Keratinocyte (primary cell): ENCODE results near the gene NEURL3. TPM values are rescaled to one million over a fixed set of nuclear protein-coding genes. Genes with fewer than 3 reads are reported as not detected.
"Not testable (repeated sequence)": the region's sequence is repeated elsewhere in the genome, so short reads cannot be mapped to it uniquely, and the experiment has no call there.

Experiments used
- DNase-seq: peaks from one replicate; pipeline ENCODE4 v3.0.0-alpha.2; 2011; ENCODE audit warnings: low read depth, missing footprints, low spot score
- FAIRE-seq: peaks from 2 replicates; lab custom pipeline; 2011; peaks lifted over from hg19 to GRCh38; lab: Jason Lieb, UNC
- H2AFZ ChIP-seq: 2 replicates; pipeline ENCODE4 v1.6.0; 2012; ENCODE audit warnings: low read length, control low read depth, inconsistent platforms; ENCODE audit not compliant: control insufficient read depth
- H3K27ac ChIP-seq: 2 replicates; pipeline ENCODE4 v1.5.1; 2011; ENCODE audit warnings: low read length; ENCODE audit not compliant: control insufficient read depth, insufficient read depth
- H3K27me3 ChIP-seq: 3 replicates; pipeline ENCODE4 v1.6.0; 2011; ENCODE audit warnings: low read length; ENCODE audit not compliant: control insufficient read depth, insufficient read depth; ENCODE audit errors: extremely low read depth
- H3K36me3 ChIP-seq, 2 experiments: 2 replicates in 1 of 2; 3 replicates in 1 of 2; pipeline ENCODE4 v1.5.1; 2011; ENCODE audit warnings: low read length in 2 of 2, mild to moderate bottlenecking in 1 of 2; ENCODE audit not compliant: control insufficient read depth in 2 of 2, insufficient read depth in 2 of 2; ENCODE audit errors: extremely low read depth in 1 of 2
- H3K4me1 ChIP-seq: 3 replicates; pipeline ENCODE4 v1.5.1; 2011; ENCODE audit warnings: low read length; ENCODE audit not compliant: control insufficient read depth, insufficient read depth; ENCODE audit errors: extremely low read depth
- H3K4me2 ChIP-seq: 3 replicates; pipeline ENCODE4 v1.6.0; 2011; ENCODE audit warnings: low read depth, low read length; ENCODE audit not compliant: control insufficient read depth, insufficient read depth; ENCODE audit errors: extremely low read depth
- H3K4me3 ChIP-seq, 3 experiments: fragments of 200-600 bp in 1 of 3; sonication (generic) in 1 of 3; 2 replicates in 2 of 3; 3 replicates in 1 of 3; pipeline ENCODE4 v1.5.1; 2011 to 2016; ENCODE audit warnings: low read length in 3 of 3, mild to moderate bottlenecking in 3 of 3, control low read depth in 2 of 3, inconsistent platforms in 1 of 3, low read depth in 1 of 3, mixed read lengths in 1 of 3, mixed run types in 1 of 3, moderate library complexity in 1 of 3; ENCODE audit not compliant: control insufficient read depth in 2 of 3, insufficient read depth in 2 of 3; ENCODE audit errors: extremely low read depth in 1 of 3
- H3K79me2 ChIP-seq: 2 replicates; pipeline ENCODE4 v1.6.0; 2012; ENCODE audit warnings: low read length; ENCODE audit not compliant: control insufficient read depth, insufficient read depth
- H3K9ac ChIP-seq: 3 replicates; pipeline ENCODE4 v1.6.0; 2011; ENCODE audit warnings: low read length; ENCODE audit not compliant: control insufficient read depth, insufficient read depth; ENCODE audit errors: extremely low read depth
- H3K9me1 ChIP-seq: 3 replicates; pipeline ENCODE4 v1.6.0; 2011; ENCODE audit warnings: low read length; ENCODE audit not compliant: control insufficient read depth, insufficient read depth; ENCODE audit errors: extremely low read depth
- H3K9me3 ChIP-seq: 2 replicates; pipeline ENCODE4 v1.5.1; 2012; ENCODE audit warnings: low read depth, low read length; ENCODE audit not compliant: control insufficient read depth
- H4K20me1 ChIP-seq: 3 replicates; pipeline ENCODE4 v1.6.0; 2011; ENCODE audit warnings: low read length; ENCODE audit not compliant: control insufficient read depth, insufficient read depth; ENCODE audit errors: extremely low read depth
- EZH2 ChIP-seq: IDR thresholded peaks from one replicate; pipeline ENCODE4 v1.6.1; 2012; ENCODE audit warnings: inconsistent platforms, mild to moderate bottlenecking, low read length, moderate library complexity
- dilution Hi-C: fragments of 300-500 bp; cut with MboI; formaldehyde crosslinking; loops from one replicate; pipeline ENCODE4 v1.7.0; 2020; ENCODE audit warnings: low sequenced_read_pairs; ENCODE audit not compliant: extremely low pct_ligation_motif_present
- polyA plus RNA-seq, 5 experiments: library from polyadenylated mRNA; depleted of rRNA in 3 of 5; stranded (reverse) in 3 of 5; stranded (forward) in 1 of 5; unstranded in 1 of 5; fragments of >200 nt; gene quantifications; 1 replicate in 1 of 5; 2 replicates in 3 of 5; 3 replicates in 1 of 5; pipeline versions ENCODE4 v1.2.1 to v1.2.3, GENCODE V29; 2011 to 2012; ENCODE audit warnings: missing spikeins in 2 of 5, low read depth in 1 of 5, low replicate concordance in 1 of 5
- TF ChIP-seq, protein P1 (sequence below), 3 experiments: IDR thresholded peaks in 1 of 3; conservative IDR thresholded peaks in 1 of 3; optimal IDR thresholded peaks in 1 of 3; 2 replicates in 2 of 3; 3 replicates in 1 of 3; pipeline versions ENCODE3 to v1.5.1; 2011; ENCODE audit warnings: low read length in 3 of 3, mild to moderate bottlenecking in 3 of 3, moderate library complexity in 2 of 3, control low read depth in 1 of 3, inconsistent platforms in 1 of 3; ENCODE audit not compliant: insufficient read depth in 2 of 3; ENCODE audit errors: extremely low read depth in 1 of 3

The NEURL3 gene
- polyA plus RNA-seq, 1 donor (not counting 4 experiments of a cell fraction or from before 2014, with no cell fraction given) = not detected

DNA sequence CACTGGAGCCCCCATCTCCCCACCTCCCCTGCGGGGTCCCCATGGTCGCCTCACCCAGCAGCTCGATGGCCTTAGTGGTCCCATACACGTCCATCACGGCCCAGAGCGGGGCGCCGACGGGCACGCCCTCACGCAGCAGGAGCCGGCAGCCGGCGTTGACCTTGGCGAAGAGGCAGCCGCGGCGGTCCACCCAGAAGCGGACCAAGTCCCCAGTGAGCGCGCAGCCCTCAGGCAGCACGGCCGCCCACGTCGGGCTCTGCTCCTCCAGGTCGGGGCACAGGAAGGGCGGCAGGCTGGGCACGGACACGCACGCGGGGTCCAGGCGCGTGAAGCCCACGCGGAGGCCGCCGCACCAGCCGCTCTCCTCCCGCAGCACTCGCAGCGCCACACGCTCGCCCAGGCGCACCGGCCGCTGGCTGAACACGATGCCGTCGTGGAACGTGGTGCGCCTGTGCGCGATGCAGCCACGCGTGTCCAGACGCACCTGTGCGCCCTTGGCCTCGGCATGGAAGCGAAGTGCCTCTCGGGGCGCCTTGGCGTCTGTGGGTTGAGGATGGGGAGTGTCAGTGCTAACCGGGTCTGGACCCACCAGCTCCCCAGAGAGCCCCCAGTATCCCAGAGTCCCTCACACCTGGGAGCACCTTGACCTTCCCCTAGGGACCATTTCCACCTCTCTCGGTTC lies 4.6 kb downstream of the NEURL3 start:
- TF ChIP-seq, protein P1, sequence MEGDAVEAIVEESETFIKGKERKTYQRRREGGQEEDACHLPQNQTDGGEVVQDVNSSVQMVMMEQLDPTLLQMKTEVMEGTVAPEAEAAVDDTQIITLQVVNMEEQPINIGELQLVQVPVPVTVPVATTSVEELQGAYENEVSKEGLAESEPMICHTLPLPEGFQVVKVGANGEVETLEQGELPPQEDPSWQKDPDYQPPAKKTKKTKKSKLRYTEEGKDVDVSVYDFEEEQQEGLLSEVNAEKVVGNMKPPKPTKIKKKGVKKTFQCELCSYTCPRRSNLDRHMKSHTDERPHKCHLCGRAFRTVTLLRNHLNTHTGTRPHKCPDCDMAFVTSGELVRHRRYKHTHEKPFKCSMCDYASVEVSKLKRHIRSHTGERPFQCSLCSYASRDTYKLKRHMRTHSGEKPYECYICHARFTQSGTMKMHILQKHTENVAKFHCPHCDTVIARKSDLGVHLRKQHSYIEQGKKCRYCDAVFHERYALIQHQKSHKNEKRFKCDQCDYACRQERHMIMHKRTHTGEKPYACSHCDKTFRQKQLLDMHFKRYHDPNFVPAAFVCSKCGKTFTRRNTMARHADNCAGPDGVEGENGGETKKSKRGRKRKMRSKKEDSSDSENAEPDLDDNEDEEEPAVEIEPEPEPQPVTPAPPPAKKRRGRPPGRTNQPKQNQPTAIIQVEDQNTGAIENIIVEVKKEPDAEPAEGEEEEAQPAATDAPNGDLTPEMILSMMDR (optimal IDR thresholded peaks at IDR 0.05 in 1 of 3, IDR thresholded peaks at IDR 0.05 in 1 of 3, conservative IDR thresholded peaks at IDR 0.05 in 1 of 3; ENCODE audit: extremely low read depth in 1 of 3, insufficient read depth in 2 of 3, low read length in 3 of 3) = no peak
- no peak for TF ChIP-seq EZH2
- dilution Hi-C loops = no loop called here
- no peak for DNase-seq
- FAIRE-seq = no peak
- Histone ChIP-seq H3K9me3 (no peaks in the 10 kb centered on the region), H4K20me1 (no peaks in the 10 kb centered on the region), H2AFZ (no peak overlapping the region), H3K27ac (no peak overlapping the region), H3K9ac (no peak overlapping the region), H3K9me1 (no peaks in the 10 kb centered on the region), H3K36me3 (no peaks in the 10 kb centered on the region), H3K27me3 (peaks cover 24% of the 10 kb centered on the region), H3K4me3 (no peak overlapping the region), H3K79me2 (no peaks in the 10 kb centered on the region), H3K4me1 (peaks cover 11% of the 10 kb centered on the region), H3K4me2 (no peak overlapping the region)

DNA sequence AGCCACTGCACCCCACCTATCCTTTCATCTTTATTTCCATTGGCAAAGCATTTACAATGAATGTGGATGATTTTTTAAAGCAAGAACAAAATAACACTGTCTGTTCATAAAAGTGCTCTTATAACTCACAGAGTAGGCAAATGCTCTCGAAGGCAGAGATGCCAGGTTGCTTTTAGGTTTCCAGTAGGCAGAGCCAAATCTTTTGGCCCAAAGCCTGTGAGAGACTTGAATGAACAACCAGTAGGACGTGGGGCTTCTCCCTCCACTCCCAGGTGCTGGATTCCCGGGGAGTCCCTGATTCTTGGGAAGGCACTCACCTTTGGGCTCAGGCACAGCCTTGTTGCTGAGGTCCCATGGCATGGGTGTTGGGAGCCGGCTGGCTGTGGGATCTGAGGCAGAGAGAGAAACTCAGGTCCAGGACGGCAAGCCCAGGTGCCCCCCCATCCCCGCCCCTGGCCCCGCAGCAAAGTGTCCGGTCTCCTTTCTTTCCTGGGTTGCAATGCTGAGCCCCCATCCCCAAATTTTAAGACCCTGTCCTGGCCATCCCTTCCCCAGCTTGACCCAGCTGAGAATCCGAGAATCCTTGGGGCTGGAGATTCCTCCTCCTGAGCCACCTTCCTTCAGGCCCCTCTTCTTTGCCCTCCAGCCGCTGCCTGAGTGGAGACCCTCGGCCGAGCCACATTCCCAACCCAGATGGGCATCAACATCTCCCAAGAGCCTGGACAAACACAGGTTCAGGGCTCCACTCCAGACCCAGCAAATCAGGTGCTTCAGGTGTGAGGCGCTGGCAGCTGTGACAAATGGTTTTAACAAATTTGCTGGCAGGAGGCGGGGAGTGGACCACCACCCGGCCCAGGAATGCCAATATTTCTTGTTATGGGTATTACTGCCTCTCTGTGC lies 5.8 kb downstream of the NEURL3 start:
- Histone ChIP-seq H3K4me1 (peaks cover 4% of the 10 kb centered on the region), H3K4me3 (no peak overlapping the region), H3K79me2 (no peaks in the 10 kb centered on the region), H4K20me1 (no peaks in the 10 kb centered on the region), H3K9me3 (no peaks in the 10 kb centered on the region), H3K9me1 (no peaks in the 10 kb centered on the region), H2AFZ (no peak overlapping the region), H3K36me3 (no peaks in the 10 kb centered on the region), H3K27ac (no peak overlapping the region), H3K27me3 (peaks cover 24% of the 10 kb centered on the region), H3K4me2 (no peak overlapping the region), H3K9ac (no peak overlapping the region)
- no peak for TF ChIP-seq EZH2
- TF ChIP-seq, protein P1 (optimal IDR thresholded peaks at IDR 0.05 in 1 of 3, IDR thresholded peaks at IDR 0.05 in 1 of 3, conservative IDR thresholded peaks at IDR 0.05 in 1 of 3; ENCODE audit: extremely low read depth in 1 of 3, insufficient read depth in 2 of 3, low read length in 3 of 3) = no peak
- FAIRE-seq (no peak), DNase-seq (no peak)
- dilution Hi-C loops = no loop called here

DNA sequence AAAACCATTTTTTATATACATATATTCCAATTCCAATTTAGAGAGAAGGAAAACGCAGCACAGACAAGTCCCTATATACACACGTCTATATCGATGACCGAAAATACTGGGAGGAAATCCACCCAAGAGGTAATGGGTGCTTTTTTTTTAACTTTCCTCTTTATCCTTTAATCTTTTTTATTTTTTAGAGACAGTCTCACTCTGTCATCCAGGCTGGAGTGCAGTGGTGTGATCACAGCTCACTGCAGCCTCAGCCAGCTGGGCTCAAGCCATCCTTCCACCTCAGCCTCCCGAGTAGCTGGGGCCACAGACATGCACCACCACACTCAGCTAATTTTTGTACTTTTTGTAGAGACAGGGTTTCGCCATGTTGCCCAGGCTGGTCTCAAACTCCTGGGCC lies 6.5 kb downstream of the NEURL3 start:
- peaks cover 24% of the 10 kb centered on the region for H3K27me3 ChIP-seq
- DNase-seq, H3K79me2 ChIP-seq, dilution Hi-C loops, H3K4me1 ChIP-seq, H4K20me1 ChIP-seq, H3K9me1 ChIP-seq, H2AFZ ChIP-seq, H3K9me3 ChIP-seq, FAIRE-seq, H3K36me3 ChIP-seq, H3K4me3 ChIP-seq, H3K9ac ChIP-seq, H3K27ac ChIP-seq: not testable (repeated sequence)
- peak overlapping the region; percentile 66 for H3K4me2 ChIP-seq
